SK-N-SH (cell line): ENCODE results near the gene MTHFD2L. TPM values are rescaled to one million over a fixed set of nuclear protein-coding genes. Genes with fewer than 3 reads are reported as not detected.

Experiments used
- CTCF ChIA-PET: fragments of 300-600, 350-600 bp; formaldehyde crosslinking; extraction: SDS; loops from one replicate; lab custom pipeline; 2021; lab: Yijun Ruan, JAX
- POLR2A ChIA-PET: fragments of 350-600 bp; sonication (Branson Sonifier 250); formaldehyde crosslinking; extraction: SDS; loops from one replicate; lab custom pipeline; 2020; ENCODE audit warnings: antibody characterized with exemption, inconsistent platforms; lab: Yijun Ruan, JAX
- DNase-seq: peaks from one replicate; pipeline ENCODE4 v3.0.0; 2012
- H2AFZ ChIP-seq: fragments of 200-600 bp; sonication (generic); 2 replicates; pipeline ENCODE4 v1.8.1; 2016; ENCODE audit warnings: antibody characterized with exemption, mild to moderate bottlenecking, low read depth
- H3F3A ChIP-seq: fragments of 200-600 bp; sonication (generic); replicated peaks from 2 replicates; pipeline ENCODE3; 2016; ENCODE audit warnings: antibody characterized with exemption, mild to moderate bottlenecking; ENCODE audit not compliant: insufficient read depth
- H3K27ac ChIP-seq, 2 experiments: fragments of 200-500 bp in 1 of 2; fragments of 200-600 bp in 1 of 2; sonication (Bioruptor generic) in 1 of 2; sonication (generic), shearing (Covaris generic) in 1 of 2; 2 replicates each; pipeline versions ENCODE4 v1.5.1 to v1.6.1; 2014 to 2016; ENCODE audit warnings: low read depth in 2 of 2, inconsistent platforms in 1 of 2, low read length in 1 of 2, mild to moderate bottlenecking in 1 of 2, mixed read lengths in 1 of 2
- H3K27me3 ChIP-seq: fragments of 200-600 bp; sonication (generic), shearing (Covaris generic); 2 replicates; pipeline ENCODE4 v1.6.1; 2016; ENCODE audit warnings: mixed run types; ENCODE audit not compliant: insufficient read depth
- H3K36me3 ChIP-seq, 2 experiments: fragments of 200-500 bp in 1 of 2; fragments of 200-600 bp in 1 of 2; sonication (Bioruptor generic) in 1 of 2; sonication (generic) in 1 of 2; replicated peaks in 1 of 2; 2 replicates each; pipeline versions ENCODE3 to v1.5.1; 2014 to 2016; ENCODE audit warnings: low read length in 1 of 2, mild to moderate bottlenecking in 1 of 2; ENCODE audit not compliant: insufficient read depth in 2 of 2, control insufficient read depth in 1 of 2
- H3K4me1 ChIP-seq, 2 experiments: fragments of 200-500 bp in 1 of 2; fragments of 200-600 bp in 1 of 2; sonication (Bioruptor generic) in 1 of 2; sonication (generic), shearing (Covaris generic) in 1 of 2; 2 replicates each; pipeline versions ENCODE4 v1.5.1 to v1.6.1; 2014 to 2016; ENCODE audit warnings: low read depth in 1 of 2, low read length in 1 of 2, mixed run types in 1 of 2; ENCODE audit not compliant: insufficient read depth in 2 of 2, control insufficient read depth in 1 of 2
- H3K4me2 ChIP-seq: fragments of 200-600 bp; sonication (generic), shearing (Covaris generic); 2 replicates; pipeline ENCODE4 v1.6.1; 2017; ENCODE audit warnings: mixed run types
- H3K4me3 ChIP-seq, 2 experiments: fragments of 200-500 bp in 1 of 2; fragments of 200-600 bp in 1 of 2; sonication (Bioruptor generic) in 1 of 2; sonication (generic), shearing (Covaris generic) in 1 of 2; 2 replicates each; pipeline versions ENCODE4 v1.5.1 to v1.8.1; 2014 to 2016; ENCODE audit warnings: low read depth in 2 of 2, inconsistent platforms in 1 of 2, low read length in 1 of 2, mild to moderate bottlenecking in 1 of 2, mixed read lengths in 1 of 2, moderate library complexity in 1 of 2
- H3K79me2 ChIP-seq: fragments of 200-600 bp; sonication (generic); 2 replicates; pipeline ENCODE4 v1.8.1; 2017; ENCODE audit warnings: mild to moderate bottlenecking; ENCODE audit not compliant: insufficient read depth
- H3K9ac ChIP-seq: fragments of 200-600 bp; sonication (generic); 2 replicates; pipeline ENCODE4 v1.6.1; 2017; ENCODE audit warnings: mixed run types
- H3K9me2 ChIP-seq: fragments of 200-600 bp; sonication (generic); 2 replicates; pipeline ENCODE4 v1.6.1; 2017; ENCODE audit warnings: mixed run types
- H3K9me3 ChIP-seq: fragments of 200-600 bp; sonication (generic); 2 replicates; pipeline ENCODE4 v1.6.1; 2017; ENCODE audit warnings: mixed run types, mild to moderate bottlenecking, moderate library complexity
- H4K20me1 ChIP-seq: fragments of 200-600 bp; sonication (generic); 2 replicates; pipeline ENCODE4 v1.6.1; 2017; ENCODE audit warnings: mild to moderate bottlenecking, mixed run types; ENCODE audit not compliant: insufficient read depth
- ELF1 ChIP-seq: IDR thresholded peaks from 2 replicates; pipeline ENCODE4 v1.4.0; 2012
- EP300 ChIP-seq, 2 experiments: IDR thresholded peaks; 2 replicates each; pipeline versions ENCODE4 v1.4.0 to v1.6.1; 2012; ENCODE audit warnings: borderline replicate concordance in 1 of 2, low read depth in 1 of 2, low read length in 1 of 2
- FOXJ3 ChIP-seq: sonication (generic); formaldehyde crosslinking; IDR thresholded peaks from 2 replicates; pipeline ENCODE4 v1.5.1; 2020; ENCODE audit warnings: mild to moderate bottlenecking, missing genetic modification reagents
- TAF1 ChIP-seq: IDR thresholded peaks from 2 replicates; pipeline ENCODE4 v1.6.1; 2012; ENCODE audit warnings: low read depth, mild to moderate bottlenecking, low read length, moderate library complexity, borderline replicate concordance
- TEAD4 ChIP-seq: IDR thresholded peaks from 2 replicates; pipeline ENCODE4 v1.4.0; 2012; ENCODE audit warnings: mild to moderate bottlenecking, borderline replicate concordance; ENCODE audit not compliant: insufficient read depth
- YY1 ChIP-seq: IDR thresholded peaks from 2 replicates; pipeline ENCODE4 v1.4.0; 2012; ENCODE audit warnings: low read depth, mild to moderate bottlenecking
- WGBS: methylation state at CpG from one replicate; pipeline ENCODE4 v1.1.6; 2017; ENCODE audit warnings: low lambda C conversion rate; 5-methylcytosine and 5-hydroxymethylcytosine counted together
- polyA plus RNA-seq, 3 experiments: library from polyadenylated mRNA; depleted of rRNA; stranded (reverse); fragments of >200 nt; gene quantifications; 2 replicates each; pipeline ENCODE4 v1.2.3, GENCODE V29; 2012
- TF ChIP-seq, protein P1 (sequence below): fragments of 150-350 bp; IDR thresholded peaks from 2 replicates; pipeline ENCODE4 v1.6.1; 2017; ENCODE audit warnings: antibody characterized with exemption, low read length, low read depth, borderline replicate concordance
- TF ChIP-seq, protein P2 (sequence below): IDR thresholded peaks from 2 replicates; pipeline ENCODE4 v1.4.0; 2012; ENCODE audit warnings: low read depth
- TF ChIP-seq, protein P3 (sequence below): IDR thresholded peaks from 2 replicates; pipeline ENCODE4 v1.6.1; 2012; ENCODE audit warnings: mild to moderate bottlenecking, low read depth, low read length, moderate library complexity

The MTHFD2L gene
- polyA plus RNA-seq, 1 of the 3 experiments (the other 2 are of a cell fraction) = 4.8 TPM

DNA sequence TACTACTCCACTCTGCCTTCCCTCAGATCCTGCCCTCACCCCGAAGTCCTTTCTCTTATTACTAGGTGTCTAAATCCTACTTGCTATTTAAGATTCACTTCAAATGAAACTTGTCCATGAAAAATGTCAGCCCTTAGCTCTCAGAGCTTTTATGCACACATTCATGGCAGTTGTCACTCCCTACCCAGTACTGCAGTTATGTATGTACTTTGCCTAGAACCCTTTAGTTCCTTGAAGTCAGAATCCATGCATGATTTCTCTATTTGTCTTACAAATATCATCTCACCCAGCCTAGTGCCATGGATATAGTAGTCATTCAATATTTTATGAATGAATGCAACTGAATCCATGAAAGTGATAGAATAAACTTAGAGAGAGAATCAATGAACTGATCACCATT, 147.1 kb downstream of the MTHFD2L start (continued):
- TF ChIP-seq, protein P1, sequence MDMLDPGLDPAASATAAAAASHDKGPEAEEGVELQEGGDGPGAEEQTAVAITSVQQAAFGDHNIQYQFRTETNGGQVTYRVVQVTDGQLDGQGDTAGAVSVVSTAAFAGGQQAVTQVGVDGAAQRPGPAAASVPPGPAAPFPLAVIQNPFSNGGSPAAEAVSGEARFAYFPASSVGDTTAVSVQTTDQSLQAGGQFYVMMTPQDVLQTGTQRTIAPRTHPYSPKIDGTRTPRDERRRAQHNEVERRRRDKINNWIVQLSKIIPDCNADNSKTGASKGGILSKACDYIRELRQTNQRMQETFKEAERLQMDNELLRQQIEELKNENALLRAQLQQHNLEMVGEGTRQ = no peak
- TF ChIP-seq YY1 = no peak
- no peak for TF ChIP-seq FOXJ3 (CRISPR knock-in tag)
- TF ChIP-seq, protein P2, sequence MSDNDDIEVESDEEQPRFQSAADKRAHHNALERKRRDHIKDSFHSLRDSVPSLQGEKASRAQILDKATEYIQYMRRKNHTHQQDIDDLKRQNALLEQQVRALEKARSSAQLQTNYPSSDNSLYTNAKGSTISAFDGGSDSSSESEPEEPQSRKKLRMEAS = no peak

DNA sequence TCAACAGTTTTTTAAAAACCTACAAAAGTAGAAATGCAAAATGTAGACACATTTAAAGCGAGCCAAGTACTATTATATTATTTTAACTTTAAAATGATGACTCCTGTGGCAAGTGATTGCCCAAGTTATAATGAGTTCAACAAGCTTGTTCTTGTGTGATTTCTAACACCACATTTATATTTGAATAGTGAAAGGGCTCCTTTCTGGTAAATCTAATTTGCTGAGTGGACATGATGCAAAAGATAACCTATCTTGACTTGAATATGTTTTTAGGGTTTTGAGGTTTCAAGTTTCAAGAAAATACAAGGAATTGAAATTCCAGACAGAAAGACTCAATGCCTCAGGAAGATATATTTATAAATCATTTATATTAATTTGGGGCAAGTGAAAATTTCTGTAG, 149.3 kb downstream of the MTHFD2L start:
- H3K4me1 ChIP-seq = no peaks in the 10 kb centered on the region; a peak in 1 of 4 replicates
- H3K9me3 ChIP-seq = no peaks in the 10 kb centered on the region
- H3F3A ChIP-seq = no peaks in the 10 kb centered on the region
- DNase-seq = no peak
- no peaks in the 10 kb centered on the region for H3K79me2 ChIP-seq
- H3K4me3 ChIP-seq = no peak overlapping the region
- no peak overlapping the region for H3K4me2 ChIP-seq
- no peaks in the 10 kb centered on the region; the same call in 1 of the 2 replicates for H3K27me3 ChIP-seq
- no peak overlapping the region for H2AFZ ChIP-seq
- 68% methylated on average over 1 of the region's 1 CpG for WGBS
- H4K20me1 ChIP-seq = no peaks in the 10 kb centered on the region
- no peaks in the 10 kb centered on the region for H3K9me2 ChIP-seq
- CTCF ChIA-PET = interaction anchor here (1.4 to 3.6 kb wide), 2 partner anchors 17 to 78 kb away, joined by 4 to 17 read pairs; no protein-coding TSS in a partner anchor
- TF ChIP-seq EP300 (IDR thresholded peaks at IDR 0.05; ENCODE audit: borderline replicate concordance in 1 of 2, low read depth in 1 of 2, low read length in 1 of 2) (no peak), TEAD4 (no peak), TAF1 (no peak), ELF1 (no peak)
- TF ChIP-seq, protein P3, sequence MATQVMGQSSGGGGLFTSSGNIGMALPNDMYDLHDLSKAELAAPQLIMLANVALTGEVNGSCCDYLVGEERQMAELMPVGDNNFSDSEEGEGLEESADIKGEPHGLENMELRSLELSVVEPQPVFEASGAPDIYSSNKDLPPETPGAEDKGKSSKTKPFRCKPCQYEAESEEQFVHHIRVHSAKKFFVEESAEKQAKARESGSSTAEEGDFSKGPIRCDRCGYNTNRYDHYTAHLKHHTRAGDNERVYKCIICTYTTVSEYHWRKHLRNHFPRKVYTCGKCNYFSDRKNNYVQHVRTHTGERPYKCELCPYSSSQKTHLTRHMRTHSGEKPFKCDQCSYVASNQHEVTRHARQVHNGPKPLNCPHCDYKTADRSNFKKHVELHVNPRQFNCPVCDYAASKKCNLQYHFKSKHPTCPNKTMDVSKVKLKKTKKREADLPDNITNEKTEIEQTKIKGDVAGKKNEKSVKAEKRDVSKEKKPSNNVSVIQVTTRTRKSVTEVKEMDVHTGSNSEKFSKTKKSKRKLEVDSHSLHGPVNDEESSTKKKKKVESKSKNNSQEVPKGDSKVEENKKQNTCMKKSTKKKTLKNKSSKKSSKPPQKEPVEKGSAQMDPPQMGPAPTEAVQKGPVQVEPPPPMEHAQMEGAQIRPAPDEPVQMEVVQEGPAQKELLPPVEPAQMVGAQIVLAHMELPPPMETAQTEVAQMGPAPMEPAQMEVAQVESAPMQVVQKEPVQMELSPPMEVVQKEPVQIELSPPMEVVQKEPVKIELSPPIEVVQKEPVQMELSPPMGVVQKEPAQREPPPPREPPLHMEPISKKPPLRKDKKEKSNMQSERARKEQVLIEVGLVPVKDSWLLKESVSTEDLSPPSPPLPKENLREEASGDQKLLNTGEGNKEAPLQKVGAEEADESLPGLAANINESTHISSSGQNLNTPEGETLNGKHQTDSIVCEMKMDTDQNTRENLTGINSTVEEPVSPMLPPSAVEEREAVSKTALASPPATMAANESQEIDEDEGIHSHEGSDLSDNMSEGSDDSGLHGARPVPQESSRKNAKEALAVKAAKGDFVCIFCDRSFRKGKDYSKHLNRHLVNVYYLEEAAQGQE = no peak
- TF ChIP-seq, protein P1 = no peak
- H3K9ac ChIP-seq = no peak overlapping the region
- POLR2A ChIA-PET = no interaction called here
- no peak overlapping the region for H3K27ac ChIP-seq
- no peaks in the 10 kb centered on the region for H3K36me3 ChIP-seq
